A172 (cell line): ENCODE data around the gene DNAAF5. TPM values are rescaled to one million over a fixed set of nuclear protein-coding genes. Genes with fewer than 3 reads are reported as not detected.
"Not testable (repeated sequence)": the region's sequence is repeated elsewhere in the genome, so short reads cannot be mapped to it uniquely, and the experiment has no call there.

ENCODE experiments used
- DNase-seq: peaks from one replicate; pipeline ENCODE4 v3.0.0-alpha.2; 2015; ENCODE audit warnings: low spot score
- total RNA-seq: library from RNA; depleted of rRNA; stranded (reverse); fragments of >200 nt; shearing (Covaris generic); gene quantifications from 2 replicates; pipeline ENCODE4 v1.2.3, GENCODE V29; 2014

DNAAF5 gene
- total RNA-seq, 1 experiment from 2014 or later = 95.9 TPM

DNA sequence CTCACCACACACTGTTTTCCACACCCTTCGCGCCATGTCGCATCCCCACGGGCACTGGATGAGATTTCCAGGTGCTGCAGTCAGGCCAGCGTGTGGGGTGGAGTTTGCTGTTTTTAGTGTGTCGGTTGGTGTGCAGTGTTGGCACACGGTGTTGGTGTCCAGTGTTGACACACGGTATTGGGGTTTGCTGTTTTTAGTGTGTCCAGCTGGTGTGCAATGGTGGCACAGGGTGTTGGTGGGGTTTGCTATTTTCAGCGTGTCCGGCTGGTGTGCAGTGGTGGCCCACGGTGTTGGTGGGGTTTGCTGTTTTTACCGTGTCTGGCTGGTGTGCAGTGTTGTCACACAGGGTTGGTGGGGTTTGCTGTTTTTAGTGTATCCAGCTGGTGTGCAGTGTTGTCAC is 20.7 kb downstream of the DNAAF5 start:
- DNase-seq = no peak

DNA sequence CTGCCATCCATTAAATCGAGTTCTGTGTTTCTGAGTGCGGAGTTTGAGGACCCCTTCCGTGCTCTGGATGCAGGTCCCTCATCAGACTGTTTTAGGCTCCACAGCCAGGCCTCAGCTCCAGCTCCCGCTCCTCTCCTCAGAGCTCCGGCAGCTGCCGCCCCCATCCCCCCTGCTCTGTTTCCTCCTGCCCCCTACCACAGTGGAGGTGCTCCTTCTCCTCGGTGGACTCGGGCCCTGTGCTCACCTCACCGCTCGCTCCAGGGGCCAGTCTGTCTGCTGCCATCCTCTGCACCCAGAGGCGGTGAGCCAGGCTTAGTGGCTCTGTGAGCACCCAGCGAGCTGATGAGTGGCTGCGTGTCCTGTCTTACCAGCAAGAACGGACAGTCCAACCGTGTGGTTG is 21.9 kb downstream of the DNAAF5 start:
- no peak for DNase-seq

DNA sequence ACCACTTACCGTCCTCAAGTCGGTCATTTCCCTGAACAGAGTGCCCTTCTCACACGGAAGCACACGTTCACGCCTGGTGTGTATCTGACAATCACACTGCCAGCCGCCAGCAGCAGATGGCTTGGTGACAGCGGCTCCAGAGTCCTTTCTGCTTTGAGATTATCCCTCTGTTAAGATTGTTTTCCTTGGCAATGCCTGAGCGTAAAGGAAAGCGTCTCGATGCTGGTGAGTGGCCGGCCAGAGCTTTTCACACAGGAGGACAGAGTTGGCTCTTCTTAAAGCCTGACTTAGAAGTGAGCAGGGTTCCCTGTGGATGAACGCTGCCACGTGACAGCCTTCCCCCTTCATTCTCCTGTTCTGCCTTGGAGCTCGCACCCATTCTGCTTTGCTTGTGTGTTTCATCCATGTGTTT is 22.6 kb downstream of the DNAAF5 start:
- no peak for DNase-seq

DNA sequence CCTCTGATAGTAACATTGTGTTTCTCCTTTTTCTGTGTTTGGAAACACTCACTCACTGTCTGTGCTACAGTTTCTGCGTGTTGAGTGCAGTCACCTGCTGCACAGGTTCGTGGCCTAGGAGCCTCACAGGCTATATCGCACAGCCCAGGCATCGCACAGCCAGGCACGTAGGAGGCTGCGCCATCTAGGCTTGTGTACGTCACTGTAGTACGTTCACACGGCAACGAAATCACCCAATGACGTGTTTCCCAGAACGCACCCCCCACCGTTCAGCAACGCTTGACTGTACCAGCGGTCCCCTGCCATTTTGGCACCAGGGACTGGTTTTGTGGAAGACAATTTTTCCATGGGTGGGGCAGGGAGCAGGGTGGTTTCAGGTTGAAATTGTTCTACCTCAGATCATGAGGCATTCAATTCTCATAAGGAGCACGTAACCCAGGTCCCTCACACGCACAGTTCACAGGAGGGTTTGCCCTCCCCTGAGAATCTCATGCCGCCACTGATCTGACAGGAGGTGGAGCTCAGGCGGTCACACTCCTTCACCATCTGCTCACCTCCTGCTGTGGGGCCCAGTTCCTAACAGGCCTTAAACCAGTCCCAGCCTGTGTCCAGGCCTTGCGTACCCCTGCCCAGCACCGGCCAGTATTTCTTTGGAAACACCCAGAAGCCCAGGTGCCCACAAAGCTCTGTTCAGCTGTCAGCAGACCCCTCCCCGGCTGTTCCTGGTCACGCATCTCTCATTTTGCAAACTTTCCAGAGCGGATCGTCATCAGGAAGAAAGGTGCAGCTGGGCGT is 23.8 kb downstream of the DNAAF5 start:
- DNase-seq = no peak

DNA sequence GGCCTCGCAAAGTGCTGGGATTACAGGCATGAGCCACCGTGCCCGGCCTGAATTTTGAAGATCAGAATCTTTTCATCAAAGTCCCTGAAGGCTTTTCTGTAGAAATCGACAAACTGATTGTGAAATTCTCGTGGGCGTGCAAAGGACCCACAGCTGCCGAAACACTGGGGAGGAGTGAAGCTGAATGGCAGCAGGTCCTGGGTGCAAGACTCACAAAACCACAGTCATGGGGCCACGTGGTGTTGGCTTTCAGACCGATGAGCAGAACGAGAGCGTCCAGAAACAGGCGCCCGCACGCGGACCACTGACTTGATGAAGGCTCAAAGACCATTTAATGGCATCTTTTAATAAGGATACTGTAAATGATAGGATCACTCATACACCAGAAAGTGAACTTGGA is 25.3 kb downstream of the DNAAF5 start:
- no peak for DNase-seq

DNA sequence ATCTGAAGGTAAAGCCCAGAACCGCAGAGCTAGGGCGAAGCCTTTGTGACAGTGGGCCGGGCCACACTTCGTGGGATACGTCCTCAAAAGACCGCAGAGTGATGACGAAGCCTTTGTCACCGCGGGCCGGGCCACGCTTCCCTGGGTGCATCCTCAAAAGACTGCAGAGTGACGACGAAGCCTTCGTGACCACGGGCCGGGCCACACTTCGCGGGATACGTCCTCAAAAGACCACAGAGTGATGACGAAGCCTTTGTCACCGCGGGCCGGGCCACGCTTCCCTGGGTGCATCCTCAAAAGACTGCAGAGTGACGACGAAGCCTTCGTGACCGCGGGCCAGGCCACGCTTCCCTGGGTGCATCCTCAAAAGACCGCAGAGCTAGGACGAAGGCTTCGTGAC is 25.8 kb downstream of the DNAAF5 start:
- not testable (repeated sequence) for DNase-seq

DNA sequence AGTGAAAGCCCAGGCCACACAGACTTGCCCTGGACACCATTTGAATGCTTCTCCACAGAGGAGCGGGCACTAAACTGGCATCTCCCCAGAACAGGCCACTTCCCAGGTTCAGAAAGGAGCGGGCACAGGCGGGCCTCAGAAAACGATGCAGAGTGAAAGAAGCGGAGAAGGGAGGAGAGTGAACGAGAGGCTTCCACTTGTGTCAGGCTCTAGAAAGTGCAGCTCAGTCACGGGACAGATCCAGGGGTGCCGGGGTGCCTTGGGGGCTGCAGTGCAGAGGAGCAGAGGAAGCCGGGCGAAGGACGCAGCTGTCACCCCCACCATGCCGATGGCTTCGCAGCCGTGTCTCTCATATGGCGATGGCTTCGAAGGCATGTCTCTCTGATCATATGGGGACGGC is 26.7 kb downstream of the DNAAF5 start:
- no peak for DNase-seq

DNA sequence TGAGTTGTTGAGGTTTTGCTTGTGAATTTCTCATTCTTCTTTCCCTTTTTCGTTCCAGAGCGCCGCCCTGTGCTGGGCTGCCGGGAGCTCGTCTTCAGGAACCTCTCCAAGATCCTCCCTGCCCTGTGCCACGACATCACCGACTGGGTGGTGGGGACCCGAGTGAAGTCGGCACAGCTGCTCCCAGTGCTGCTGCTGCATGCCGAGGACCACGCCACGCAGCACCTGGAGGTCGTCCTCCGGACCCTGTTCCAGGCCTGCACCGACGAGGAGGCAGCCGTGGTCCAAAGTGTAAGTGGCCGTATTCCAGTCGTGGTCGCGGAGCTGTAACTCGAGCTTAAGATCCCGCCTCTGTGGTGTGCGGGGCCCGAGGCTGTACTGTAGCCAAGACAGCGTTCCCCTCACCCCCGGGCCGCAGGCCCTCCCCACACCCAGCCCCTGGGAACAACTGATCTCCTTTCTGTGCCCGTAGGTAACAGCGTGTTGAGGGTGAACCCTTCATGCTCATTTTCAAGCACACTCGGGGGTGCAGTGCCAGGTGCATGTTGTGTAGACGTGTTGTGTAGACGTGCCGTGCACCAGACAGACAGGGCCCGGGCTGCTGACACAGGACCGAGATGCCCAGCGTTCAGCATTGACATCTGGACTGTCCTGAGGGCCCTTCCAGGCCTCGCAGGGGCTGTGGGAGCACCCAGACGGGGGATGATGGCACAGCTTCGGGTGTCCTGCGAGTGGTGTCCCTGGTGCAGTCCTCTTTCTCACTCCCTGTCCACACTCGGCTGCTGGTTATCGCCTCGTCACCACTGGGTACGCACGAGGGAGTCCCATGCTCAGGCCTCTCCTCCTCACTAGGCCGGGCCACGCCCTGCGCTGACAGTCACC is 28.3 kb downstream of the DNAAF5 start:
- no peak for DNase-seq

DNA sequence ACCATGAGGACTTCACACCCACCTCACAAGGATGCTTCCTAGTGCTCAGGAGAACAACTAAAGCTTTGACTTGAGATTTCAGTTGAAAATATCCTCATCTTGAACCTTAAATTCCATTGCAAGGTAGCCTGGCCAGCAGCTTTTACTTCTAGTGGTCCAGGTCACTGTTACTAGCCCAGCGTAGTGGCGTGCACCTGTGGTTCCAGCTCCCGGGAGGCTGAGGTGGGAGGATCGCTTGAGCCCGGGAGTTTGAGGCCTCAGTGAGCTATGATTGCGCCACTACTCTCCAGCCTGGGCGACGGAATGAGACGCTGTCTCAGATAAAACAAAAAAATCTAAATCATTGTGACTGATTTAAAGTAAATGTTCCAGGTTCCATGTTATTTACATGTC is 28.9 kb downstream of the DNAAF5 start:
- DNase-seq = no peak

DNA sequence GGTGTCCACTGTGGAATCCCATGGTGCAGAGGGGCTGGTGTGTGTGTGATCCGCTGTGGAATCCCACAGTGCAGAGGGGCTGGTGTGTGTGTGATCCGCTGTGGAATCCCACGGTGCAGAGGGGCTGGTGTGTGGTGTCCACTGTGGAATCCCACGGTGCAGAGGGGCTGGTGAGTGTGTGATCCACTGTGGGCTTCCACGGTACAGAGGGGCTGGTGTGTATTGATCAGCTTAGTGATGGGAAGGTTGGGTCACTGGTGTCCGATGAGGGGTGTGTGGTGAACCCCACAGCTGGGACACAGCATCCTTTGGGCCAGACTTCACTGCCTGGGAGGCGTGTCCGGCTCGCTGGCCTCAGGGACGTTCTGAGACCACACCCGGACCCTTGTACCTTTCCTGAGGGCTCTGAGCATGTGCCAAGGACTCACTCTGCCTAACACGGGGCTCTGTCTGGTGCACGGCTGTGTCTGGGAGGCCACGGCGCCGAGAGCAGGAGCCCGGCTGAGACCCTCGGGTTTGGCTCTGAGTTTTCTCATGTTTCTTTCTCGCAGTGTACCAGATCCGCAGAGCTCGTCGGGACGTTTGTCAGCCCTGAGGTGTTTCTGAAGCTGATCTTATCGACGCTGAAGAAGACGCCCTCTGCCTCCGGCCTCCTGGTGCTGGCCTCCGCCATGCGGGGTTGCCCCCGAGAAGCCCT is 29.9 kb downstream of the DNAAF5 start:
- no peak for DNase-seq

DNA sequence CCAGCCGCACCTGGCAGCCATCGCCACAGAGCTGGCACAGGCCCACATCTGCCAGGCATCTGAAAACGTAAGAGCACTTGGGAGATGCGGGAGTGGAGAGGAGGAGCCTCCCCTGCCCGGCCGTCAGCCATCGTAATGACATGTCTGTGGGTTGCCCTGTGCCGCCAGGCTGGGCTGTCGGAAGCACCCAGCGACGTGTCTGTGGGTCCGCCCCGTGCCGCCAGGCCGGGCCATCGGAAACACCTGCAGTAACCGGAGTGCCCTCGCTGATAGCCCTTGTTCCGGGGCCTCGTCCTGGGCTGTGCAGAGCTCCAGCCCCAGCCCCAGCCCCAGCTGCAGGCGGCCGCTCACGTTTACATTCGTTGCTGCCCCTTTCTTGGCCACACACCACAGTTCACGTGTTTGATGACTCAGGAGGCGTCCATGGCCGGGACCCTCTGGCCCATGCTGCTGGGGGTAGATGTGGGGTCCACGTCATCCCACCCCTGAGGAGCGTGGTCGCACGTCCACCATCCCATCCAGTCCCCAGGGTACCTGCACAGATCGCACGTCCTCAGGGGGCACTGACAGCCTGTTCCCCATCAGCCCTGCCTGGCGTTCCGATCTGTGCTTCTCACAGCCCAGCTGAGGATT is 30.5 kb downstream of the DNAAF5 start:
- no peak for DNase-seq

DNA sequence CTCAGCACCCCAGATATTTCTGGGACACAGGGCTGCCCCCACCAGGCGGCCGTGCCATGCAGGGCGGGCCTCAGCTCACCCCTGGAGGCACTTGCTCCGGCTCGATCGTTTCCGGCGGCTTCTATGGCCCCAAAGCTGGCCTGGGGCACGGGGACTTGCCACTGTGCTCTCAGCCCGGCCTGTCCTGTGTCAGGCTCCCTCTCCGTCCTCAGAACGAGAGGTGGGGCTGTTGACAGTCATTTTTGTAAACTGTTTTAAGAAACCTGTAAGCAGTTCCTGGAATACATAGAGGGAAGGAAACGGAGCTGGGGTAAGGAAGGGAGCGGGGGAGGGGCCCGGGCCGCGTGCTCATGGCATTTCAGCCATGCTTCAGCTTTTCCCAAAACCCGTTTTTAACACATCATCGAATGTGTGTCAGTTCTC is 31.3 kb downstream of the DNAAF5 start:
- no peak for DNase-seq

DNA sequence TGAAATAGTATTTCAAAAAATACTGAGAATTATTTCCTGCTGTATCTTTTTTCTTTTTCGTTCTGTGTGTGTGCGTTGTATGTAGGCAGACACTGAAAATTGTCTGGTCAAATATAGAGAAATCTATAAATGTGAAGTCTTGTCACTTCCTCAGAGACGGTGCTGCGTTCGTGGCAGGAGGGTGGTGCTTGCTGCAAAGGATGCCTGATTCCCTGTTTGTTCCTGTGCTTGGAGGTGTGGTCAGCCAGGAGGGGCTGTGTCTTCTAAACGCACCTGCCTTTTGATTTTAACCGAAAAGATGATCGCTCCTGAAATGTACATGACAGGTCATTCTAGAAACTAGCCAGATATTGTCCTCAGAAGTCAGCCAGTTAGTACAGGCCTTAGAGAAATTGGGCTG is 33.1 kb downstream of the DNAAF5 start:
- DNase-seq = no peak

DNA sequence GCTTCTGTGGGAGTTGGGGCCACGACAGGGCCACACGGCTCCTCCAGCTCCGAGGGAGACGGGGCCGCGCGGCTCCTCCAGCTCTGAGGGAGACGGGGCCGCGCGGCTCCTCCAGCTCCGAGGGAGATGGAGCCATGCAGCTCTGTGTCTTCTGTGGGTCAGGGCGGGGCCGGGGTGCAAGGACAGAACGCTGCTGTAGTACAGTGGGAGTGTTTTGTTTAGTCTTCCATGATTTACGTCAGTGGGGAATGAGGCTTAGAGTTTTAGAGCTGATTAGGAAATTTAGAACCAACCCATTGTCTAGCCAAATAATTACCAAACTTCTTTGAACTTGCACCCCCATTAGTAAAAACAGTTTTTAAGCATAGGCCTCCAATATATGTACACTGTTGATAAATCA is 33.5 kb downstream of the DNAAF5 start:
- no peak for DNase-seq

DNA sequence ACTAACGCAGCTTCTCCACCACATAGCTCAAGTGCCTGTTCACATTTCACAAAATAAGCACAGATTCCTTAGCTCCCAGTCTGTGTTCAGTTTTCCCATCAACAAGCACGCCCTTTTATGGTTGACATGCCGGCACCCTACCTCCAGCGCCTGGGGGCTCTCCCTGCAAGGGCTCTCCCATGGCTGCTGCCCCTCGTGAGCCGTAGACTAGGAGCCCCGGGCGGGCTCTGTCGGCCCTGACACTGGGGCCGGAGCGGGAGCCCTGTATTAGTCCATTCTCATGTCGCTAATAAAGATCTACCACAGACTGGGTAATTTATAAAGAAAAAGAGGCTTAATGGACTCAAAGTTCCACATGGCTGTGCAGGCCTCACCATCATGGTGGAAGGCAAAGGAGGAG is 34.6 kb downstream of the DNAAF5 start:
- no peak for DNase-seq

DNA sequence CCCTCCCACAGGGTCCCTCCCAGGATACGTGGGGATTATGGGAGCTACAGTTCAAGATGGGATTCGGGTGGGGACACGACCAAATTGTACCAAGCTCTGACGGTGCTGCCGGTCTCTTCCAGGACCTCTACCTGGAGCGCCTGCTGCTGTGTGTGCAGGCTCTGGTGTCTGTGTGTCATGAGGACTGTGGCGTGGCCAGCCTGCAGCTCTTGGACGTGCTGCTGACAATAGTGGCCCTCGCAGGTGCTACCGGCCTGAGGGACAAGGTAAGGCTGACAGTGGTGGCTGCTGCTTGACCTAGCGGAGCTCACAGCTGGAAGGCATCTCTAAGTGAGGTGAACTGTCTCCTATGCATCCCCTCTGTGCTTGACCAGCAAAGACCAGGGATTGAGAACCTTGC is 35.1 kb downstream of the DNAAF5 start:
- DNase-seq = no peak

DNA sequence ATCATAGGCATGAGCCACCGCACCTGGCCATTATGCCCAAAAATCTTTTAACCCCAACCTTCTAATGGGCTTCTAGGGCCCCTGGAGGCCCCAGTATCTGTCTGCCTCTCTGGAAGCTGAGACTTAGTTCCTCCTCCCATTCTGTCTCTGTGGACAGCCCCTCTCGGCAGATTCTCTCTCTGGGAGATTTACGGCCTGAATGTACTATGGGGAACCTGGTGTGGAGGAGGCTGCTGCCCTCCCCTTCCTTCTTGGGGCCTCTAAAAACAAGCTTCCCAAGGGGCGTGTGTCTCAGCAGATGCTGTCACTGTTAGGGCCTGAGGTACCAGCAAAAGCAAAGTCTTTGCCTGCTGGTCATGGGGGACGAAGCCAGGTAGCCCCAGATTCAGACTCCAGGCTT is 36.4 kb downstream of the DNAAF5 start:
- no peak for DNase-seq

DNA sequence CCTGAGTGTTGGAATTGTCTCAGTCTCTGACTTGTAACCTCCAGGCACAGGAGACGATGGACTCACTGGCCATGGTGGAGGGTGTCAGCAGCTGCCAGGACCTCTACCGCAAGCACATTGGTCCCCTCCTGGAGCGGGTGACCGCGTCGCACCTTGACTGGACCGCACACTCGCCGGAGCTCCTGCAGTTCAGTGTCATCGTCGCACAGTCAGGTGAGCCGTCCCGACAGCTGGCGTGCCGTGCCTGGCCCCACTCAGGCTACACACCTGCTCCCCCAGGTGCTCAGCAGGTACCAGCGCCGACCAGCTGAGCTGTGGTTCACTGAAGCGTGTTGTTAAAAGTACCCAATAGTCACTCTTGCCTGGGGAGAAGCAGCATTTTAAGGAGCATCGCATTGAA is 37.3 kb downstream of the DNAAF5 start:
- DNase-seq = no peak

DNA sequence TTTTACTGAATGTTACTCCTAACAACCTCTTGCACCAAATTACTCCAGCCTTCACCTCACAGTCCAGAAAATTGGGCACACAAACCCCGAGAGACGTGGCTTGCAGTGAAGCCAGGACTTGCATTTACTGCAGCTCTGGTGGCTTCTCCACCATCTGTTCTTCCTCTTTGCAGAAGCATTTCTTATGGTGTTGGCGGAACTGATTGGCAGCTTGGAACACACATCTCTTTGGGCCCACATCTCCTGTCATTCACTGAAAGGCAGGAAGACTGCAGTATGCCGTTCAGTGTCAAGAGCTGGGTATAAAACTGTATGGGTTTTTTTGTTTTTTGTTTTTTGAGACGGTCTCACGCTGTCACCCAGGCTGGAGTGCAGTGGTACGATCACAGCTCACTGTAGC is 38.9 kb downstream of the DNAAF5 start:
- DNase-seq = no peak

DNA sequence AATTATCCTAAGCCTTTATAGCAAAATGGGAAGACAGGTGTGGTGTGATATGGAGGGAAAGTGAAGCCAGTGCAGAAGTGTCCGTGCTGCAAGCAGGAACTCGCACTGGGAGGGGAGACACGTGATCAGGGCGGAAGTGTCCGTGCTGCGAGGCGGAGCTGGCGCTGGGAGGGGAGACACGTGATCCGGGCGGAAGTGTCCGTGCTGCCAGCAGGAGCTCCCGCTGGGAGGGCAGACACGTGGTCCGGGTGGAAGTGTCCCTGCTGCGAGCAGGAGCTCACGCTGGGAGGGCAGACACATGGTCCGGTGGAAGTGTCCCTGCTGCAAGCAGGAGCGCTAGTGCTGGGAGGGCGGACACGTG is 41.1 kb downstream of the DNAAF5 start:
- no peak for DNase-seq

DNA sequence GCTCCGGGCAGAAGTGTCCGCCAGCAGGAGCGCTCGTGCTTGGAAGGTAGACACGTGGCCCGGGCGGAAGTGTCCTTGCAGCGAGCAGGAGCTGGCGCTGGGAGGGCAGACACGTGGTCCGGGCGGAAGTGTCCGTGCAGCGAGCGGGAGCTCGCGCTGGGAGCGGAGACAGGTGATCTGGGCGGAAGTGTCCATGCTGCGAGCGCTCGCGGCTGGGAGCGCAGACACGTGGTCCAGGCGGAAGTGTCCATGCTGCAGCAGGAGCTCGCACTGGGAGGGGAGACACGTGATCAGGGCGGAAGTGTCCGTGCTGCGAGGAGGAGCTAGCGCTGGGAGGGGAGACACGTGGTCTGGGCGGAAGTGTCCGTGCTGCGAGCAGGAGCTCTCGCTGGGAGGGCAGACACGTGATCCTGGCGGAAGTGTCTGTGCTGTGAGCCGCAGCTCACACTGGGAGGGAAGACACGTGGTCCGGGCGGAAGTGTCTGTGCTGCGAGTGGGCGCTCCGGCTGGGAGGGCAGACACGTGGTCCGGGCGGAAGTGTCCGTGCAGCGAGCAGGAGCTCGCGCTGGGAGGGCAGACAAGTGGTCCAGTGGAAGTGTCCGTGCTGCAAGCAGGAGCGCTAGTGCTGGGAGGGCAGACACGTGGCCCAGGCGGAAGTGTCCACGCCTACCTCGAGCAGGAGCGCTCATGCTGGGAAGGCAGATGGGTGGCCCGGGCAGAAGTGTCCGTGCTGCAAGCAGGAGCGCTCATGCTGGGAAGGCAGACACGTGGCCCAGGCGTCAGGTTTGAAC is 41.6 kb downstream of the DNAAF5 start:
- DNase-seq = no peak
